Cortex of kidney (tissue), 1 donor: Measurements from ENCODE around the gene RPP40.

Source experiments
- DNase-seq: peaks from one replicate; lab custom pipeline; 2025; lab: John Stamatoyannopoulos, UW

The RPP40 gene

DNA sequence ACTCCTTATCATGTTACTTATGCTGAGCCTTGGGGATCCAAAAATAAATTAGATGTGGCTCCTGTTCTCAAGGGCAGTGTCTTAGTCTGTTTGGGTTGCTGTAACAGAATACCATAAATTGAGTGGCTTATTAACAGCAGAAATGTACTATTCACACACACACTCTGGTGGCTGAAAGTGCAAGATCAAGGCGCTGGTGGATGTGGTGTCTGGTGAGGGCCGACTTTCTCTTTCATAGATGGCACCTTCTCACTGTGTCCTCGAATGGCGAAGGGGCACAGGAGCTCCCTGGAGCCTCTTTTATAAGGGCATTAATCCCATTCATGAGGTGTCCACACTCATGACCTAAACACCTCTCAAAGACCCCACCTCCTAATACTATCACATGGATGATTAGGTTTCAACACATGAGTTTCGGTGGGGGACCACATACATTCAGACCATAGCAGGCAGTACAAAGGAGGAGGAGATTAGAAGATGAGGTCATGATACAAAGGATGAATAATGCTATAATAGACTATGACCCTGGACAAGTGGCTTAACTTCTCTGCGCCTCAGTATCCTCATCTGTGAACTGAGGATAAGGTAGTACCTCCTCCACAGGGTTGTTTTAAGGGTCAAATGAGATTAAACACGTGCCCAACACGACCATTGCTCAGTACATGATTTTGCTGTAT lies 34.1 kb downstream of the RPP40 start:
- no peak for DNase-seq

DNA sequence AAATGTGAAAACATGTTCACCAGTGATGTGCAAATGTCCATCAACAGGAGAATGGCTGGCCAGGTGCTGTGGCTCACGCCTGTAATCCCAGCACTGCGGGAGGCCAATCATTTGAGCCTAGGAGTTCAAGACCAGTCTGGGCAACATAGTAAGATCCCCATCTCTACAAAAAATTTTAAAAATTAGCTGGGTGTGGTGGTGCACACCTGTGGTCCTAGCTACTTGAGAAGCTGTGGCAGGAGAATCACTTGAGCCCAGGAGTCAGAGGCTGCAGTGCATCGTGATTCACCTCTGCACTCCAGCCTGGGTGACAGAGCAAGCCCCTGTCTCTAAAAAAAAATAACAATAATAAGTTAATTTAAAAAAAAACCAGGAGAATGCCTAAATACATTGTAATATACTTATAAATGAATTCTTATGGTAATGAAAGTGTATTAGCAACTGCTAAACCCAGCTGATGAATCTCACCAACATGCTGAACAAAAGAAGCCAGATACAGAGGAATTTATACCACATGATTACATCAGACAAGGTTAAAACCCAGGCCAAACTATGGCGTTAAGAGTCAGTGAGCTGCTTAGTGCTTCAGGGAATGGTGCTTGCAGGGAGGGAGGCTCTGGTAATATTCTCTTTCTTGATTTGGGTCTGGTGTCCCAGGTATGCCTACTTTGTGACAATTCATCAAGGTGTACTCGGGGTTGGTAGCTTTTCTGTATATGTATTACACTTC lies 36.4 kb downstream of the RPP40 start:
- no peak for DNase-seq

DNA sequence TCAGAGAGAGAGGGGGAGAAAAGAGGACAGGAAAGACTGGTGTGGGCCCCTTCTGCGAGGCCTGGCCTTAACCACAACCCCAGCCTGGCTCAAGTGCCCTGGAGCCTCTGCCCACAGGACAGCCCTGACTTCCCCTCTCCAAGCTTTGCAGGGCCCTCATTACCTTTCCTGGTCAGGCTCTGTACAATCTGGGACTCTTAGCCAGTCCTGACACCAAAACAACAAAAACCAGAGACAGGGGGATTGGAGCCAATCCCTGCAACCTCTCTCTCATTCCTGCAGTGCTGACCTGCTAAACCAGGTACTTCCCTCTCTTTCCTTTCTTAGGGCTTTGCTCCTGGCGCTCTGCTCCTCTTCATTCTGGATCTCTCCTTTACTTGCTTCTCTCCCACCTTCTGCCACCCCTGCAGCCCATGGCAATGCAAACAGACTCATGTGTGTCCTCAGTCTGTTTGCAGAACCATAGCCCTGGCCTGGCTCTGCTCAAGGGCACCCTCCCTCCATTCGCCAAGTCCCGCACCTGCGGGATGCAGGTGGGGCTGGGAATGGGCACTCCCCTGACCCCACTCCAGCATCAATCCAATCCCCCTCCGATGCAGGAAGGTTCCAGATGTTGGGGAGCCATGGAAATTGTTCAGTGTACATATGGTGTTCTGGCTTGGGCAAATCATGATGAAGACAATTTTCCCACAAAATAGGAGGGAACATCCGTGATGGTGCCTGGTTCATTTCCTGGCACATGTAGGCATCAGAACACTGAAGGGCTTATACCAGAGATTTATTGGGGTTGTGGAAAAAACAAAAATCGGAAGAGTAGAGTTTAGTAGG lies 38.1 kb downstream of the RPP40 start:
- no peak for DNase-seq

DNA sequence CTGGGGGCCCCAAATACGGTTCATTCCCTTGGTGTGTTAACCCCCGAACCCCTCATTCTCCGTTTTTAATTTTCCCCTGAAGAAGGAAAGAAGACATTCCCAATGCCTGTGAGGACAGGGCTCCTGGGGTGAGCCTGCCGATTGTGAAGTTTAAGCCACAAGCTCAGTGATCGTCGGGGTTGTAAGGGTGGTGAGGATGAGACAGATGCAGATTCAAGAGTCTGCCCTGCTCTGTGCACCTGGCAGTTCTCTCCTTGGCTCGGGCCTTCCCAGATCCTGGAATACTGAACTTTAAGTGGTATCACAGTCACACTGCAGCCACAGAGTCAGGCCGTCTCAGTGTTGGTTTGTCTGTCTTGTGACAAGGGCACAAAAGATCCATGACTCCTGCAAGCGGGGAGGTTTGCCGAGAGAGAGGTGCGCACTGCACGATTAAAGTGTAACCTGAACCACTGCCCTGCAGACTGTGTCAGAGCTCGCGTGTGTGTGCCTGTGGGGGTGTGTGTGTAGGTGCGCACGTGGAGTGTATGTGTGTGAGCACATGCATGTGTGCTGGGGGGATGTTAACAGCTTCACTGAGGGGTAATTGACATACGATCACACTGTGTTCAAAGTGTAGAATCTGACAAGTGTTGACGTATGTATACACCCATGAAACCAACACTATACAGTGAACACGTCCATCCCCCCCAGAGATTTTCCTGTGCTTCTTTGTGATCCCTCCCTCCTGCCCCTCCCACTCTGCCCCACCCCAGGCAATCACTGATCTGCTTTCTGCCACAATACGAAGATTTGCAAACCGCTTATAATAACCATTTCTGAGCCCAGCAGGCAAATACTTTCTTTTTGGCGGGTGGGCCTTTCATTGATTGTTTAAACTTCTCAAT lies 38.9 kb downstream of the RPP40 start:
- no peak for DNase-seq

DNA sequence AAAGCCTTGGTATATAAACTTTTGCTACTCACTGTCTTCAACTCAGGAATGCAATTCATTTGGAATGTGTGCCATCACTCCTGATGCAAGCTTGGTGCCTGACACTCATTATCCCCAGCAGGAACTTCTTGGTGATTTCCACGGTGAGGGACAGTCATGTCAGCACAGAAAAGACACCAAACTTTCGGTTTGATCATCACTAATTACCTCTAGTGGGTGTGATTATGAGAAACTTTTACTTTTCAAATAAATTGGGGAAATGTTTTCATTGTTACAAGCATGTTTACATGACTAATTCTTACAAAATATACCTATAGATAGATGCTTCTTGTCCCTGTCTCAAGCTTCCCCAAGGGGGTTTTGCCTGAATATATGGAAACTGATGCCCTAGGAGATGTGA lies 40.9 kb downstream of the RPP40 start:
- no peak for DNase-seq

DNA sequence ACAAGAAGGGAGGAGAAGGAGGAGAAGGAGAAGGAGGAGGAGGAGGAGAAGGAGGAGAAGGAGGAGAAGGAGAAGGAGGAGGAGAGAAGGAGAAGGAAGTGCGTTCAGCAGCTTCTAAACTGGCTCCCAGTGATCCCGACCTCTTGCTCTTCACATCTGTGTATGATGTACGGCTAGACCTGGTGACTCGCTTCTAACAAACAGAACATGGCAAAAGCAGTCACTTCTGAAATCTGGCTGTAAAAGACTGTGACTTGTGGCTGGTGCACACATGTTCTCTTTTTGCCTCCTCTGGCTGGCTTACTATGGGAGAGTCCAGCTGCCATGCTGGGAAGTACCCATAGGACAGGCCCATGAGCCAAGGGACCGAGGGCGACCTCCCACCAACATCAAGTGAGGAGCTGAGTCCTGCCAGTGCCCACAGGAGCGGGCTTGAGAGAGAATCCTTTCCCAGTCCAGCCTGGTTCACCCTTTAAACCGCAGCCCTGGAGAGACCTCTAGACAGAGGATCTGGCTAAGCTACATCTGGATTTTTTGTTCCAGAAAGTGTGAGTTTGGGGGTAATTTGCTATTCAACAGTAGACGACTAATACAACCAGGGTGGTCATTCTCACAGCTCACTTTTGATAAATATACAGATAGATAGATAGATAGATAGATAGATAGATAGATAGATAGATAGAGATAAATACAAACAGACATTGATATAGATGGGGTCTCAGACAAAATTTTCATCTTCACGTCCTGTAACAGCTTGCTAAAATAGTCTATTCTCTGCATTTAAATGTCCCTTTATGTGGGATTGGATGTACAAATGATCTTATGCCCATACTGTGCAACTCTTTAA lies 42.3 kb downstream of the RPP40 start:
- DNase-seq, result no peak

DNA sequence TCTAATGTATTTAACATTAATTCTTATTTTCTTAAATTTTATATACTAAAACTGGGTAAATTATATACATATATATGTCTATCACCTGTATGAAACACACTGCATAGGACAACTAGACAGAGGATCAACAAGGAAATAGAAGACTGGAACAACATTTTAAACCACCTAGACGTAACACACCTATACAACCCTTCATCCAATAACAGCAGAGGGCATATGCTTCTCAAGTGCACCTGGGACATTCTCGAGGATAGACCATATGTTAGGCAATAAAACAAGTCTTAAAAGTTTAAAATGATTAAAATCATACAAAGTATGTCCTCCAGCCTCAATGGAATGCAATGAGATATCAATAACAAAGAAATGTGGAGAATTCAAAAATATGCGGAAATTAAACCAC lies 45.2 kb downstream of the RPP40 start:
- no peak for DNase-seq

DNA sequence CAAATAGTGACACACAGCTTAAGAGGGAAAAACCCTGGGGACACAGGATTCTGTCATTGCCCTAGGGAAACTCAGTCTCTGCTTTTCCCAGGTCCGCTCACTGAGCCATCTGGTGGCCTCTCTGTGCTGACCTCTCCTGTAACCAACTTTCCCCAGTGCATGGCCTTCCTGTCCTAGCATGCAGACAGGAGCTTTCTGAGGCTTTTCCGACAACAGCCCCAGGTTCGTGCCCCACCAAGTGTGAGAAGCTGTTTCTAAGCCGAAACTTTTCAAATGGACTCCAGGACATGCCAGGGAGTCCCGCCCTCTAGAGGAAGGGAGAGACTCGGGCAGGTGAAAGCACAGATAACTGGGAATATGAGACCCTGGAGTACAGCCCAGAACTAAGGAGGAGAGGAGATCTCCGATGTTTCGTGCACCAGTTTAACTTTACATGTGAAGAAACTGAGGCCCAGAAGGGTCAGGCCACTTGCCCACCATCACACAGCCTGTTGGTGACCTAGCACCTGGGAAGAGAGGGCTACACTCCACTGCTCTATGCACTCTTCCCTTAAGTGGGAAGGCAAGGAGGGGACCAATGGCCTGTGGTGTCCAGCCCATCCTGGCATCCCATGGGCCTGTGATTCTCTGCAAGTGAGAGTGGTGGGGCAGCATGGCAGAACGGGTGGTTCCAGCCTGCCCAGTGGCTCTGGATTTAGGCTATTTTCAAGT lies 46.2 kb downstream of the RPP40 start:
- no peak for DNase-seq

DNA sequence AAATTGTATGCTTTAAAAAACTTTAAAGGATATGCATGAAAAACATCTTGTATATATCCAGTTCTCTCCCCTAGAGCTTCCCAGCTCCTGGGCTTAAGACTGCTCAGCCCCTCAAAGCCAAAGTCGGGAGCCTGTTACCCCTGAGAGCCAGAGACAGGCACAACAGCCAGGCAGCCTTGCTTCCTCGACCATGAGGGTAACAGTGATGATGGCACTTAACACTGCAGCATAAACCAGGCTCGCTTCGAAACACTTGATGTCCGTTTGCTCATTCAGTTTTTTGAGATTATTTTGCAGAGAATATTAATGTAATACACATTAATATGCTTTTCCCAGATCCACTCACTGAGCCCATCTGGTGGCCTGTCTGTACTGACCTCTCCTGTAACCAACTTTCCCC lies 47.2 kb downstream of the RPP40 start:
- no peak for DNase-seq

DNA sequence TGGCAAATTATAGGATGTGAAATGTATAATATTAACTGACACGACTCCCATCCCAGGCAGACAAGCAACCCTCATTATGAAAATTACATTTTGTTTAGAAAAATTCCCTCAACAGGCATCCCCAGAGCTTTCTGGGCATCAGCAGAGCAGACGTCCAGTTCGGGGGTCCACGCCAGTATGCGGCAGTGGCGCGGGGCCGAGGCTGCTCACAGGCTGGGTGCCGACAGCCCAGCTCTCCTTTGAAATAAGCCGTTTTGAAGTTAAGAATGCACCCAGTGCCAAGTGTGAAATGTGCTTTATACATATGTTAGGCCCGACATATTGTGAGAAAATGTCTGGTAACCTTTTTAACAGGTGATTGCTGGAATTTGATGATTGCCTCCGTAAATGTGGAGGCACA lies 50.4 kb downstream of the RPP40 start:
- no peak for DNase-seq

DNA sequence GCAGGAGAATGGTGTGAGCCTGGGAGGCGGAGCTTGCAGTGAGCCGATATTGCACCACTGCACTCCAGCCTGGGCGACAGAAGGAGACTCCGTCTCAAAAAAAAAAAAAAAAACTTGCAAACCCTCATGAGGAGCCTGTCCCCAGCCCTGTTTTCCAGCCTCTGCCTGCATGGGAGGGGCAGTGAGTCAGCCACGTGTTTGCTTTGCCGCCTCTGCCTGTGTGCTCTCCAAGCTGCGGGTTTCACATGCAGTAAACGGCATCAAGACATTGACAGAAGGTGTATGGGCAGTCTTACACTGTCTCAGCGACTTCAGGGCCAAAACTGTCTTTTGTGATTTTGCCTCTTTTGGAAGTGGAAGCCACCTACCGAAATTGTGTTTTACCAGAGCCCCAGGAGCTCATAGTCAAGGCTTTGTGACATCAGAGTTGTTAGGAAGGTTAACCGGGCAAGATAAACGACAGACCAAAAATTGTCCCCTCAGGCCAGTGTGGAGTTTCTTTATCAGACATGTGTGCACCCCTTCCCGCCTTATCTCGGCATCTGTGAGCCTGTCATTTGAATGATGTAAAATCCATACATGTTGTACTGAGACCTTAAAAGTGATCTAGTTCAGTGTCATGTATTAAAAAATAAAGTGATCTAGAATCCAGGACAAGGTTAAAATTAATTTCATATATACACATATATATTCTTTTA lies 52.9 kb downstream of the RPP40 start:
- DNase-seq, result no peak

DNA sequence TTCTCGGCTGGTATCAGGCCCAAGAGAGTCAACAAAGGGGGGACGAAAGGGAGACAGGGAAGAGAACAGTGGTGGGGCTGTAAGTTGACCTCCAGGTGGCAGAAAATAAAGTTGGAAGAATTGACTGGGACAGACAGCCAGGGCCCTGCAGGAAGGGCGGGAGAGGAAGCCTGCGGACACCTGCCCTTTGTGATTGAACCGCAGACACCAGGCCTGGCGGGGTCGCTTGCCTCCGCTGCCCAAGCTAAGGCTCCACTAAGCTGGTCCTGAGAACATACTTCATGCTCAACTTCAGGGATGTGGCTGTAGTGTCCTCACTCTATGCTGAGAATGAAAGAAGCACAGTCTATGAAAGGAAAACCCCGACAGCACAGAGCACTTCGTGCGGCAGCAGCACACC lies 53.8 kb downstream of the RPP40 start:
- DNase-seq, result no peak

DNA sequence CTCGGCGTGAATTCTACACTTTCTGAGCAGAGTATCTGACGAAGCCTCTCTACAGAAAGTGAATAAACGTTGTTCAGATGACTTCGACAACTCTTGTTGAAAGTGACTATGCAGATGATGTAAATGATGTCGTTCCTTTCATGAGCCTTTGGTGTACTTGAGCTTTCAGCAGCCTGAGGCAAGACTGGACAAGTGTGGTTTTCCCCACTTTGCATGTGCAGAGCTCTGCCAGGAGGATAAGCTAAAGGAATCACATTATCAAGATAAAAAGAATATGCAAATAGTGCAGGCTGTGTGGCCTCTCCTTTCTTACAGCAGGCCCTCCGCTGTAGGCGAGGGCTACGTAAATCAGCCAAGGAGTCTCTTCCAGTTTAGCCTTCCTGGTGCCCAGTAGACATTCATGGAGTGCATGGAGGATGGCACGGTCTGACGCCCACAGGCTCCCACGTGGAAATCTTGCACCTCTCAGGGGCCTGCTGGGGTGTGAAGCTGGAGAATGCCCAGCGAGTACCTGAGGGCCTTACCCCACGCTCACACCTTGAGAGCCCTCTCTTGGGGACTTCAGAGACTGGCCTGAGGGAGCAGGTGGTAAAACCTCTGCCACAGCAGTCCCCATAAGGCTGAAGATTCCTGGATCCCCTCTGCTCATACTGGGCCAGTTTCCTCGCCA lies 54.9 kb downstream of the RPP40 start:
- no peak for DNase-seq

DNA sequence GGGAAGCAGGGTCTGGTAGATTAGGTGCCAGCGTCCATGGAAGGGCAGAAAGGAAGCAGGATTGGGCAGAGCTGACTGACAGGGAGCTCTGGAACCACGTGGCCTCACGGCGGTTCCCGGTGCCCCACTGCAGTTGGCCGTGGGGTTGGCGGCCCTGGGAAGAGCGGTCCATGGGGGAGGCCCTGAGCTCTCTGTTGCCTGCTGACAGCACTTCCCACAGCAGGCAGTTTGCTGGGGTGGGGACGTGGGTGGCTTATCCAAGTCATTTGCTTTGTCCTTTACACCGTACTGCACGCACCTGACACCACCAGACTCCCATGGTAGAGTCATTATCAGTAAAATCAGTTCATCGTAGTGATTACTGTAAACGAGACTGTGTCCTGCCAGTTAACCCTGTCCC lies 56.1 kb downstream of the RPP40 start:
- no peak for DNase-seq

DNA sequence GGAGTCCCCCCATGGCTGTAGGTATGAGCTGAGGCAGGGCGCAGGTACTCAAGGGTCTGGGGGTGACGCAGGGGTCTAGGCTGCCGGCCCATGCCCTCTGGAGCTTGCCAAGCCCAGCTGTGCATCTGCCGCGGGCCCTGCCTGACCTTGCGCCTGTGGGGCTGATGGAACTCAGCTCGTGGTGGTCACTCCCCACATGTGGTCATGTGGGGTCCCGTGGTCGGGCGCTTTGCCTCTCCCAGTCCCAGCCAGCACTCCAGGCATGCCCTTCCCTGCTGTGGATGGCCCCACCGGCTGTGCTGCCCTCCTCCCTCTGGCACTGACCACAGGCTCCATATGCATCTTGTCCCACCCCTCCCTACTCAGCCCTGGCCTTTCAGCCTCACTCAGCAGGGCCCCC lies 57.3 kb downstream of the RPP40 start:
- DNase-seq, result no peak
